Endothelial cell of umbilical vein (primary cell): ENCODE results near the gene FAM3C.
A peak's percentile ranks its signal among the peaks of the same experiment; 100 is the strongest.

ENCODE experiments used
- MAX ChIP-seq: IDR thresholded peaks from 2 replicates; pipeline ENCODE4 v1.6.1; 2011; ENCODE audit not compliant: insufficient read depth, insufficient read length
- POLR2AphosphoS5 ChIP-seq: IDR thresholded peaks from 2 replicates; pipeline ENCODE4 v1.6.1; 2012; ENCODE audit warnings: low read depth, mild to moderate bottlenecking, control low read depth, low read length, moderate library complexity; ENCODE audit not compliant: insufficient read depth

GRCh38 chr7:121395961-121396757 lies at the start of gene FAM3C:
- peak; percentile 69 for TF ChIP-seq POLR2AphosphoS5
- peak; percentile 69 for TF ChIP-seq MAX
